Measurements from ENCODE around the gene LMX1A.

LMX1A gene

GRCh38 chr1:165279882-165280281 is 76.6 kb downstream of the LMX1A start:
- no peak for ATAC-seq
- TF ChIP-seq, protein P1, sequence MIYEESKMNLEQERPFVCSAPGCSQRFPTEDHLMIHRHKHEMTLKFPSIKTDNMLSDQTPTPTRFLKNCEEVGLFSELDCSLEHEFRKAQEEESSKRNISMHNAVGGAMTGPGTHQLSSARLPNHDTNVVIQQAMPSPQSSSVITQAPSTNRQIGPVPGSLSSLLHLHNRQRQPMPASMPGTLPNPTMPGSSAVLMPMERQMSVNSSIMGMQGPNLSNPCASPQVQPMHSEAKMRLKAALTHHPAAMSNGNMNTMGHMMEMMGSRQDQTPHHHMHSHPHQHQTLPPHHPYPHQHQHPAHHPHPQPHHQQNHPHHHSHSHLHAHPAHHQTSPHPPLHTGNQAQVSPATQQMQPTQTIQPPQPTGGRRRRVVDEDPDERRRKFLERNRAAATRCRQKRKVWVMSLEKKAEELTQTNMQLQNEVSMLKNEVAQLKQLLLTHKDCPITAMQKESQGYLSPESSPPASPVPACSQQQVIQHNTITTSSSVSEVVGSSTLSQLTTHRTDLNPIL (CRISPR knock-in tag; IDR thresholded peaks at IDR 0.05; ENCODE audit: low read depth): no peak
- no peak for TF ChIP-seq BACH2 (CRISPR knock-in tag; IDR thresholded peaks at IDR 0.05; ENCODE audit: borderline replicate concordance)
- no peak for TF ChIP-seq TOX (CRISPR knock-in tag; IDR thresholded peaks at IDR 0.05; ENCODE audit: borderline replicate concordance)
- no peak for TF ChIP-seq CSRNP3 (CRISPR knock-in tag; IDR thresholded peaks at IDR 0.05)
- TF ChIP-seq ZNF8 (CRISPR knock-in tag; IDR thresholded peaks at IDR 0.05): no peak
- no peak for TF ChIP-seq SNAI2 (CRISPR knock-in tag; IDR thresholded peaks at IDR 0.05)
- TF ChIP-seq GLIS3 (CRISPR knock-in tag; IDR thresholded peaks at IDR 0.05): no peak

- TF ChIP-seq BACH2 (CRISPR knock-in tag; IDR thresholded peaks at IDR 0.05; ENCODE audit: borderline replicate concordance): no peak
- TF ChIP-seq GLIS3 (CRISPR knock-in tag; IDR thresholded peaks at IDR 0.05): no peak
- TF ChIP-seq ZNF565 (CRISPR knock-in tag; conservative IDR thresholded peaks at IDR 0.05; ENCODE audit: low read depth): no peak
- TF ChIP-seq OSR1 (CRISPR knock-in tag; IDR thresholded peaks at IDR 0.05): no peak
- no peak for TF ChIP-seq ZNF70 (CRISPR knock-in tag; IDR thresholded peaks at IDR 0.05)
- ATAC-seq: no peak
Measured at GRCh38 chr1:165276314-165276713, 80.2 kb downstream of the LMX1A start.

DNA sequence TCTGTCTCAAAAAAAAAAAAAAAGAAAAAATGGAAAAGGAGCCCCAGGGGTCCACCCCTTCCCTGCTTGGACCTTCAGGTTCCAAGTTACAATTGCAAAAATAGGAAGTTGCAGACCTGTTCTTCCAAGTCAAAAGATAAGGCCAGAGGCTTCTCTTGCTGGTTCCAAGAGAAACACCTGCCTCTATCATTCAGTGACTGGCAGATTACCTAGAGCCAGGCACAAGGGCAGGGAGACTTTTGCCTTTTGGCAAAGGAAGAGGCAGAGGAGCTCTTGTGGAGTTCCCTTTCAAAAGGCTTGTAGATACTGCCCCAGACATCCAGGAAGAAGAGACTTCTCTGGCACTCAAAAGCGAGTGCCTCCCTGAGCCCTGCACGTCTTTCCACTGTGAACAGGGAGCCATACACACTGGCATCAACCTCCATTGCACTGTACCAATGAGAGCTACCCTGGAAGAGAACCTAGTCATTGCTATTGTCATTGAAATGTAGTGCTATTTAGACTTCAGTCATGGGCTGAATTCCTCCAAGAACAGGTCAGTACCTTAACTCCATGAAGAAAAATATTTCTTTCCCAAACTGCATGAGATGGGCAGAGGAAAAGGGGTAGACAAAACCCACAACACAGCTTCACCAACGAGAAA is 91.2 kb downstream of the LMX1A start:
- no peak for ATAC-seq
- TF ChIP-seq ARNTL (CRISPR knock-in tag; IDR thresholded peaks at IDR 0.05; ENCODE audit: borderline replicate concordance, low read depth) (no peak), CSRNP3 (CRISPR knock-in tag; IDR thresholded peaks at IDR 0.05) (no peak), OSR1 (CRISPR knock-in tag; IDR thresholded peaks at IDR 0.05) (no peak), ZFP3 (CRISPR knock-in tag; IDR thresholded peaks at IDR 0.05) (no peak), ZC3H10 (CRISPR knock-in tag; IDR thresholded peaks at IDR 0.05) (no peak), CSDC2 (CRISPR knock-in tag; IDR thresholded peaks at IDR 0.05) (no peak), ZNF70 (CRISPR knock-in tag; IDR thresholded peaks at IDR 0.05) (no peak), ZNF8 (CRISPR knock-in tag; IDR thresholded peaks at IDR 0.05) (no peak), ISL1 (CRISPR knock-in tag; IDR thresholded peaks at IDR 0.05) (no peak), ESRRG (CRISPR knock-in tag; IDR thresholded peaks at IDR 0.05) (no peak), BACH2 (CRISPR knock-in tag; IDR thresholded peaks at IDR 0.05; ENCODE audit: borderline replicate concordance) (no peak), TSHZ2 (CRISPR knock-in tag; IDR thresholded peaks at IDR 0.05) (no peak), ZFP30 (CRISPR knock-in tag; IDR thresholded peaks at IDR 0.05) (no peak)
- TF ChIP-seq, protein P1 (CRISPR knock-in tag; IDR thresholded peaks at IDR 0.05; ENCODE audit: low read depth): no peak
- TF ChIP-seq, protein P2, sequence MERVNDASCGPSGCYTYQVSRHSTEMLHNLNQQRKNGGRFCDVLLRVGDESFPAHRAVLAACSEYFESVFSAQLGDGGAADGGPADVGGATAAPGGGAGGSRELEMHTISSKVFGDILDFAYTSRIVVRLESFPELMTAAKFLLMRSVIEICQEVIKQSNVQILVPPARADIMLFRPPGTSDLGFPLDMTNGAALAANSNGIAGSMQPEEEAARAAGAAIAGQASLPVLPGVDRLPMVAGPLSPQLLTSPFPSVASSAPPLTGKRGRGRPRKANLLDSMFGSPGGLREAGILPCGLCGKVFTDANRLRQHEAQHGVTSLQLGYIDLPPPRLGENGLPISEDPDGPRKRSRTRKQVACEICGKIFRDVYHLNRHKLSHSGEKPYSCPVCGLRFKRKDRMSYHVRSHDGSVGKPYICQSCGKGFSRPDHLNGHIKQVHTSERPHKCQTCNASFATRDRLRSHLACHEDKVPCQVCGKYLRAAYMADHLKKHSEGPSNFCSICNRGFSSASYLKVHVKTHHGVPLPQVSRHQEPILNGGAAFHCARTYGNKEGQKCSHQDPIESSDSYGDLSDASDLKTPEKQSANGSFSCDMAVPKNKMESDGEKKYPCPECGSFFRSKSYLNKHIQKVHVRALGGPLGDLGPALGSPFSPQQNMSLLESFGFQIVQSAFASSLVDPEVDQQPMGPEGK (CRISPR knock-in tag; IDR thresholded peaks at IDR 0.05; ENCODE audit: borderline replicate concordance): no peak
